OCI-M2 (cell line): ENCODE measurements around the gene OLFML1.
"Not testable (repeated sequence)": the region's sequence is repeated elsewhere in the genome, so short reads cannot be mapped to it uniquely, and the experiment has no call there.

Experiments
- DNase-seq: peaks from one replicate; lab custom pipeline; 2025; ENCODE audit not compliant: unreplicated experiment; lab: John Stamatoyannopoulos, UW

OLFML1 gene

DNA sequence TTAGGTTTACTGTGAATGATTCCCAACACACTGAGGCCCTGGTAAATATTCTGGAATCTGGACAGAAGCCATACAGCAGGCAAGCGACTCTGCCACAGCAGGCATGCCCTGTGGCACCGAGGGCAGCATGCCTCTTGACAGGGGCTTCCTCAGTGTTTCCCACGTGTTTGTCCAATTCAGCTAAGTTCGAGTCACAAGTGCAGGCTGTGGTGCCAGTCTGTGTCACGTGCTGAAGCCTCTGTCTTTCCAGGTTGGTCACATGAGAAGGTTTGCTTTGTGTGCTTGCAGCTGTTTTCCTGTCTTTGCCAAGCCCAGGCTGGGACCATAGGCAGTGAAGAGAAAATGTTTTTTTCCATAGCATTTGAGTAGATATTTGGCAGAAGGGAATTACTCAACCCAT, 26.1 kb downstream of the OLFML1 start:
- no peak for DNase-seq

DNA sequence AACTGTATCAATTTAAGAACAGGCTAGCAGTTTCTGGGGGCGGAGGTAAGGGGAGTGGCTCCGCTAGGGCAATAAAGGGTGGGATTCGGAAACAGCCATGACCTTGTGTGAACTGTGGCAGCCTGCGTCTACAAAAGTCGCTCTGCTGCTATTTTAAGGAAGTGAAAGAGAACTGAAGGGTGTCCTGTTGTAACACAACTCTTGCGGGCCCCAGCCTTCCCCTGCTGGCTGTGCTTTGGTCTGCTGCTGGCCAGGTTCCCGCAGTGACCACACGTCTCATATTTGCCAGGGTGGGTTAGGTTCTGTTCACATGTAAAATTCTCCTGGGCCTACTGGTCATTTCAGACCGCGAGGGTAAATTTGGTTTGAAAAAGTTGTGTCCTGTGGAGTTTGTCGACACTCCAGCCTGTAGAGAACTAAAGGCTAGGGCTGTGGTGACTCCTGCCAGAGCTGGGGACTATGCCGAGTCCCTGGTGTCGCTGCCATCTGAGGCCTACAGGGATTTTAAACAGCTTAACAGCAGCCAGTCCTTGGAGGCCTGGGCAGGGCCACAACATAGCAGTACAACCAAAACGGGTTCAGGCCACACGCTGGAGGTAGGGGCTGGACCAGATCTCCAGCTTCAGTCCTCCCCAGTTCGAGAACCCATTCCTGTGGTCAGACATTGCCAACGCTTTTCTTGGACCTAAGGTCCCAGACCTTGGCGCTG, 27.4 kb downstream of the OLFML1 start:
- no peak for DNase-seq

DNA sequence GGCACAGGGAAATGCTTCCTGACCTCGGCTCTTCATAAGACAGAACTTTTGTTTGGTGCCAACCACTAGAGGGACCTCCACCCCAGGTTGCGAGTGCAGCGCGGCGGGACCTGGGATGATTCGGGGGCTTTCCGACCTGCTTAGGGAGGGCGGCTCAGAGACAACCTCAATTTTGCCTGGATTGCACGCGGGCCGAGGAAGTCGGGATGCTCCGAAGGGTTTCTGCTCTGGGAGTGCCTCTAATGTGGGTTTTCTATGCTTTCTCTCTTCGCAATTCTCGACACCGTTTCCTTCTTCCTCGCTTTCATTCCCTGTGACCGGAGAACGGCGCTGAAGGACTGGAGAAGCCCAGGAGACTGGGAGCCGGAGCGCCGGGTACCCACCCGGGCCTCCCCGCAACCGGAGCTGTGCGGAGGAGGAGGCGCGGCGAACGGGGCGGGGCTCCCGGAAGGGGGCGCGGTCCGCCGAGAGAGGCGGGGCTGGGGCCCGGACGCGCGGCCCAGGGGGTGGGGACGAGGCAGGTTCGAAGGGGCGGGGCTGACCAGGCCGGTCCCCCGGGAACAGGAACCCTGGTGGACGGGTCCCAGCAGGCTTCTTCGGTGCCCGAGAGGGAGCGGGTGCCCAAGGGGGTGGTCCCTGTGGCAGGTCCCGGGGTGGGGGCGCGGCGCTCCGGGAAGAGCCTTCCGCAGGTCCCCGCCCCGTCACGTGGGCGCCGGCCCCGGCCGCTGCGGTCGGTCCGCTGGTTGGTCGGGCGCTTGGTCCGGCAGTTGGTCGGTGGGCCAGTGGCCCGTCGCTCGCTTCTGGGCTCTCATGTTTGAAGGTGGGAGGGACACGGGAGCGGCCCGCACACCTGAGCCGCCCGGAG, 28.2 kb downstream of the OLFML1 start, which contains the start of gene PPFIBP2:
Gene PPFIBP2, plus strand, starts transcription at position 766 of the 865 bp plus-strand sequence. CDS start 35,477 bp downstream, outside the sequence.
- DNase-seq, result no peak

DNA sequence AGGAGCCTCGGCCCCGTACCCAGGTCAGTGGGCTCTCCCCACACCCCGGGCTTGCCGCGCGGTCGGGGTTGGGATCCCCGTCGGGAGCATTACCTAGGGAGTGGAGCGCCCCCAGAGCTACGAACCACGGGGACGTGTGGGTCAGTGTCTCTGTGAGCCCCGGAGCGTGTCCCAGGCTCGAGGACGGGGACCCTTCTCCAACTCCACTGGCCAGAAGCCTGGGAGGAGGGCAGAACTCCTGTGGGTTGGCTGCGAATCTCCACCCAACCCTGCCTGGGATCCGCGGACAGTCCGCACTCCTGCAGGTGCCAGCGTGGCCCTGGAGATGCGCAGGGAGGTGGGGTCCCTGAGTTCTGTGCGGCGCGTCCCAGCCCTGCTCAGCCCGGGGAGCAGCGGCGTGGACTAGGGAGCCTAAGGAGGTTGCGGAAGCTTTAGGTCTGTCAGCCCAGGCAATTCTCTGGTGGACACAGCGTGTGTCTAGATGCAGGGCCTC, 28.8 kb downstream of the OLFML1 start:
- no peak for DNase-seq

DNA sequence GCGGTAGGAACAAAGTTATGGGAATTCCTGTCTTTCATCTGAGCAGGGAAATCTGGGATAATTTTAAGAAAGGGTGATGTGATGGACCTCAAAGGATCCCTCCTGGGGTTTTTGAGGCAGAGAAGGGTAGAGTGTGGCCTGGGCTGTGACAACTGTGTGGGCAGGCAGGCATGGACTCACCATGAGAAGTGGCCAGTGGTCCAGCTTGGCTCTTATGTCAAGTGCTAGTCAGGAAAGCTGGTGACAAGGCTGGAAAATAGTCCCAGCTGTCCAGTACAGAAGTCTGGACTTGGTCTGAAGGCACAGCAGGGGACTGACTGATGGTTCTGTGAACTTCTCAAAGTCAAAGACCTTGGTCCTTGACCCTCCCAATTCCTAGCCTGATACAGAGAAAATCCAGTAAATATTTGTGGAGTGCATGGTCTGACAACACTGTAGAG, 30.2 kb downstream of the OLFML1 start:
- no peak for DNase-seq

DNA sequence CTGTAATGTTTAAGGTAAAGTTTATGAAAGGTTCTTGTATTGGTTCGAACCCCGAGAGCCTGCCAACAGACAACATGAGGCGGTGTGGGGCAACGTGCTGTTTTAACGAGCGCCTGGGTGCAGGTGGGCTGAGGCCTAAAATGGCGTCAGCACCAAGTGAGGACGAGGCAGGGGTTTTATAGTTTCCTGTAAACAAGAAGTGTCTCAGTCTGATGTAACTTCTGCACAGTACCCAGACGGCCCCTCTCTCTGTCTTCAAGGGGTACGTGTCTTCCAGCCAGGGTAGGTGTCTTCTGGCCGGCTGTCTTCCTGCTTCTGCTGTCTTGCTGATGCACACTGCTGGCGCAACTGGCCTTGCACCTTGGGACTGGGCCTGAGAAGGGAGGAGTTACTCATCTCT, 31.2 kb downstream of the OLFML1 start:
- DNase-seq, result no peak

DNA sequence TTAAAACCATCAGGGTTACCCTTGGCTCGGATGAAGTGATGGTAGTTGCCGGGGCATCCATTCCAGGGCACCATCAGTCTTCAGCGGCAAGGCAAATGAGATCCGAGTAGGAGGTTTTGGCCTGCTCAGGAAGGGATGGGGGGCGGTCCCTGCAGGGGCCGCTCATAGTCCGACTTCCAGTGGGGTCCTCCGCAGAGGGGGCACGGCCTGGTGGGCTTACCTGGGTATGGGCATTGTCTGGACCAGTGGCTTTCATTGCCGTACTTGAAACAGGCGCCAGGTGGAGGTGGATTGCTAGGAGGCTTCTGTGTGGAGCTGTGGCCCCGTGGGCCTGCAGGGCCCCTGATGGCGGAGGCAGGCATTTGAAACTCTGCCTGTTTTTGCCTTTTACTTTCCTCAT, 32.4 kb downstream of the OLFML1 start:
- not testable (repeated sequence) for DNase-seq

DNA sequence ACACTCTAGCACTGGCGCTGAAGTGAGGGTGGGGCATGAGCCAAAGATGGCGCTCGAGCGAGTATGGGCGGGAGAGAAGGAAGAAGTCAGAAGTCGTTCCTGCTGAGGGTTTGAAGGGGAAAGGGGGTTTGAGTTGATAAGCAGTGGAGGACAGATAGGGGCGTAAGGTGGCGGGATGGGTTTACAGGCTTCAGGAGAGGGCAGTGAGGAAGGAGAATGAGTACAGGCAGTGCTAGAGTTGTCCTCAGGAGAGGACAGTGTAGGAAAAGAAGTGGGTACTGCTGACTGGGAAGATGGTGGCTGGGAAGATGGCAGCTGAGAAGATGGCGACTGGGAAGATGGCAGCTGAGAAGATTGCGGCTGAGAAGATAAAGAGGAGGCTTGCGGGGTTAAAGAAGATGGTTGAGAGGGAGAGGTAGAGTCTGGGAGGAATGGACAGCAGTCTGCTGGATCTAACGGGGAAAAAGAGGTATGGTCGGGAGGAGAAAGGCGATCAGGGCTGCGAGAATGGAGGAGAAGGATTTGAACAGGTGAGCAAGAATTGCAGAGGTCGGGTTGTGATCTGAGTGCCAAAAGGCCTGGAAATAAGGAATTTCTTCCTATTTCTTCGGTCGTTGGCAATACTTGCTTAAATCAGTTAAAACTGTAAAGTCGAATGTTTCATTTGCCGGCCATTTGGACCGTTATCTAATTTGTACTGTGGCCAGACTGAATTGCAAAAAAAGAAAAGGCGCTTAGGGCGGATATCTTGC, 33.7 kb downstream of the OLFML1 start:
- DNase-seq, result no peak

DNA sequence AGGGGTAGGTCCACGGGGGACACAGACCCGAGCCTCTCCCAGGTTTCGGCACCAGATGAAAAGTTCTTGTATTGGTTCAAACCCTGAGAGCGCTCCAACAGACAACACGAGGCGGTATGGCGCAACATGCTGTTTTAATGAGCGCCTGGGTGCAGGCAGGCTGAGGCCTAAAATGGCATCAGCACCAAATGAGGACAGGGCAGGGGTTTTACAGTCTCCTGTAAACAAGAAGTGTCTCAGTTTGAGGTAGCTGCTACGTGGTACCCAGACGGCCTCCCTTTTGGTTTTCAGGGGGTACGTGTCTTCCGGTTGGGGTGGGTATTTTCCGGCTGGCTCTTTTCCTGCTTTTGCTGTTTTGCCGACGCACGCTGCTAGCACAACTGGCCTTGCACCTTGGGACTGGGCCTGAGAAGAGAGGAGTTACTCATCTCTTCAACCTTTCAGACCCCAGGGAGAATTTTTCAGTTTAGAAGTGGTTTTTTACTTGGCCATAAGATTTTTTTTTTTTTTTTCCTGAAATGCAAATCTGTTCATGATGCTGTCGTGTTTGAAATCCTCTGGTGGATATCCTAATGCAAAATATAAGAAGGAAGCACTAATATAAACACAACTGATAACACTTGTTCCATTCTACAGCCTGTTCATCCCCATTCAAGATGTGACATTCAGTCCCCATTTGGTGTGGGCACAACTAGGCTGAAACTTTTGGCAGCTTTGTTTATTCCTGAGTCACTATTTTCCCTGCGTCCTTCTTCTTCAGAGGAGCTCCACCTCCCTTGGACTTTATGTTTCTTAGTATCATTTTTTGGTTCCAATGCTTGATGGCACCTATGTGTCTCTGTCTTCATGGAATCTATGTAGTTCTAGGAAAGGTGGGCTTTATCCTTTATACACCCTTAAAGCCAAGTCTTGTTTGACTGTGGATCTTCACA, 35.0 kb downstream of the OLFML1 start:
- no peak for DNase-seq

DNA sequence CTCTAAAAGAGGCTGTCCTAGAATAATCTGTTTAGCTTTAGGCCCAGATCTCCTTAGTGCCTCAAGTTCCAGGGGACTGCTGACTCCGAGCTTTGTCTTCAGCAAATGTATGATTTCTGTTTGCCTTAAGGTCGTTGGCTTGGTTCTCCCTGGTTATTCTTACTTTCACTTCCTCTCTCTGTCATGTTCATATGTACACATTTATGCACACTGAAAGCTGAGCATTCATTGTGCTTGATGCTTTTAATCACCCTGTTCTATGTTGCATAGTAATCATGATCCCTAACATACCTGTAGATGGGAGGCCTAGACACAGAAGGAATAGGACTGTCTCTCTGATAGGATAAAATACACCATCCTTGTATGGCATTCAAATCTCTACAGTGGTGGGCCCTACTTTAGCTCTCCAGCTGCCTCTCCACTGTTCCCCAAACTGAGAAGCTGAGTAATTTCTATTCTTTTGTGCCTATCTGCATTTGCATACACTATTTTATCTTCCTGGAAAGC, 35.7 kb downstream of the OLFML1 start:
- no peak for DNase-seq

DNA sequence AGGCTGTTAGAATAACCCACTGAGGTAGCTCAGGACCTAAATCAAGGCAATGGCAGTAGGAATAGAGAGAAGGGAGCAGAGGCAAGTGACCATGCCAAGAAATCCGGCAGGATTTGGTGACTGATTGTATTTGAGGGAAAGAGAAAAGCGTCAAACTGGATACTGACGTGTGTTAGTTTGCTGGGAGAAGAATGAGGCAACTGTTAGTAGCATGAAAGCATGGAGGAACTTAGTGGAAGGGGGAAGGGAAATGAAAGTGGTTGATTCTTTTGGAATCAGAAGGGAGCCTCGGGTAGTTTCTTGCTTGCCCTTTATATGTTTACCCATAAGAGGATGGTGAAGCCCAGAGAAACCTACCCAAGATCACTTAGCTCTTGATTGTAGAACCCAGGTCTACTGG, 36.8 kb downstream of the OLFML1 start:
- DNase-seq, result no peak

DNA sequence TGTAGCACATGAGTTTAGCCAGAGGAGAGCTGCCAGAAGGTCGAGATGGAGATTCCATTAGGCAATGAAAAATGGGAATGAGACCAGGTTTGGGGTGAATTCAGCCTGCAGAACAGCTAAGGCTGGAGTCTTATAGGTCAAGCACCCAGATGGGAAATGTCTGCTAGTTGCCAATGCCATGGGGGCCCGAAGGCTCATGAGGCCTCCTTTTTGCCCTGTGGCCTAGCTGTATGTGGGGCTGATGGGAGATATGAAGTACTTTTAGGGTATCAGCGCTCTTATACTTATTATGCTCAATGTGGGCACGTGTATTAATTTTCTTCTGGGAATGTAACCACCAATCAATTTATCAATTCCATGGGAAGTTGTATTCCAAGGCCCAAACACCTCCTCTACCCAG, 37.2 kb downstream of the OLFML1 start:
- no peak for DNase-seq

DNA sequence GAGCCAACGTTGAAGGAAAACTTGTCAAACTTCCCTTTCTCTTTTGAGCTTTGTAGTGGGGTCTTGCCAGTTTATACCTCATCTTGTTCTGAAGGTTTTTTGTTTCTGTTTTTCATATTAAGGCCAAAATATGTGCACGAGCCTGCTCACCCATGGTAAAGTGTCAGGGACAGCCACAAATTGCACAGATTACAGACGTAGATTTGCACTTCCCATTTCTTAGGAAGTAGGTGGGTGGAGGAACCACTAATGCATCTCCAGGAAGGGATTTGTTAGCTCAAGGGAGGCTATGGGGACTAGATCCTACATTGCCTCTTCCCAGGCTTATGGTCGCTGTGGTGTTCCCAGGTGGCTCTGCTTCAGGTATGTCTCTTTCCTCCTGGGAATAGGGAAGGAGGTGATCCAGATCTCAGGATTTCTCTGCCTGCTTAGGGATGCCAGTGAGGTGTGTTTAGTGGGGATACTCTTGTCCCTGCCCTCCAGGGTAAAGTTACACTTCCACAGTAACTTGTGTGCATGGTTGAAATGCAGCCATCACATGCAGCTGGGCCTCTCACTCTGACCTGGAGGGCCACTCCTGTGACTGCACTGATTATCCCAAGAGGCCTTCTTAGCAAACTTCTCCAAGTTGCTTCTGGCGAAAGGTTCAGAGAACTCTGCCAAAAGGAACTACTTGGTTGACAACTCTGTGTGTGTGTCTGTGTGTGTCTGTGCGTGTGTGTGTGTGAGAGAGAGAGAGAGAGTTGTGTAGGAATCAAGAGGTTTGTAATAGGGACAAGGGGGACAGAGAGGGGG, 38.3 kb downstream of the OLFML1 start:
- DNase-seq, result no peak

DNA sequence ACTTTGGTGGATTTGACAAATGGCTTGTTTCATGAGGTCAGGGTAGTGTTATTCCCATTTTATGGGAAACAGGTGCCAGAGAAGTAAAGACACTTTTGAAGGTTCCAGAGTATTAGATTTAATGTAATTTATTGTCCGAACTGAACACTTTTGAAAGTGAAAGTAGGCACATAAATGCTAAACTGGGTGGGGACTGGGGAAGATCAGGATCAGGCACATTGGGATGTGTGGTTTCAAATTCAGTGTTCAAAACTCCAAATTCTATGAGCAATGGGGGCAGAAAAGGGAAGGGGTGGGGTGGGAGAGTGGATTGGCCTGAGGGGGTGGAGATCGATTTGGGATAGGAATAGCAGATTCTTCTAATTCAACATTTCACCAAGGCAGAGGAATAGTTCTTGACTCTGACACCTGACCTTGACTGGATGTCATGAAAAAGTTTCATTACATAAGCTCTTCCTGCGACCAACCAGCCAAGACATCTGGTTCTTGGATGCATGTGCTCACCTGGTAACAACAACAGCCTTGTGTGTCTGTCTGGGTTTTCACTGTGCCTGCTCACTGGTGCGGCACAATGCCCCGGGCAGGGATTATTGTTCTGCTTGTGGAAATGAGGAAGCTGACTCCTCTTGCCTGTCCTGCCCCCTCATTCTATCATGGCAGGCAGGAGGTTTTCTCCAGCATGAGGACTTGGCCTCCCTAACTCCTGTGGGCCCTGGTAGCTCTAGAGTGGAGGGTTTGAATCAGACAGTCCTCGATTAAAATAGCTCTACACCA, 39.3 kb downstream of the OLFML1 start:
- no peak for DNase-seq

DNA sequence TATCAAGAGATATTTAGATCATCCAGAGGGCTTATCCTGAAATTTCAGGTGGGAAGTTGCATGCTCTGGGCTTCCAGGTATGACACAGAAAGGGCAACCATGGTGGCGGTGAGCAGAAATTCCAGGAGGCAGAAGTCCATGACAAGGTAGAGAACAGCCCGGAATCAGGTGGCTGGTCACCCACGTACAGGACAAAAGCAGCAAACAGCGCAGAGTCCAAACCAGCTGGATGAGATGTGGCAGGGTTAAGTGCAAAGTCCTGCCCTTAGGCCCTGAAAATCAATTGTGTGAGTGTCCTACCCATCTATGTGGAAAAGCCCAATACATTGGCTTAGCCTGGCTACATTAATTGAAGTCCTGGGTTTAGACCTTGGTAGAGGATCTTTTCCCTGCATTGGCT, 40.1 kb downstream of the OLFML1 start:
- DNase-seq, result no peak

DNA sequence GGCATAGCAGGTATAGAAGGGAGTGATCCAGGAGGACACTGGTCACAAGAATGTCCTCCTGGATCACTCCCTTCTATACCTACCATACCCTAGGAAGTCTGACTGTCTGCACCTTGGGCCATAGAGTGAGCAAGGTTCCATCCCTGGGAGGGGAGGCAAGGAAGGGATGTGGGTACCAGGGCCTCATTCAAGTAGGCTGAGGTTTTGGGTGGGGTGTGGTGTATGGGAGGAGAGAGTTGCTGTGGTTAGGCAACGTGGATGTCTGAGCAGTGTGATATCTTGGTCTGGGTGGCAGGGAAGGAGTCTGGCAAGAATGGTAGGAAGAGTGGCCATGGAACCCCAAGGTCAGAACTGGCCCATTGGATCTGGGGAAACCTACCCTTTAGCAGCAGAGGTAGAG, 41.7 kb downstream of the OLFML1 start:
- DNase-seq, result no peak

DNA sequence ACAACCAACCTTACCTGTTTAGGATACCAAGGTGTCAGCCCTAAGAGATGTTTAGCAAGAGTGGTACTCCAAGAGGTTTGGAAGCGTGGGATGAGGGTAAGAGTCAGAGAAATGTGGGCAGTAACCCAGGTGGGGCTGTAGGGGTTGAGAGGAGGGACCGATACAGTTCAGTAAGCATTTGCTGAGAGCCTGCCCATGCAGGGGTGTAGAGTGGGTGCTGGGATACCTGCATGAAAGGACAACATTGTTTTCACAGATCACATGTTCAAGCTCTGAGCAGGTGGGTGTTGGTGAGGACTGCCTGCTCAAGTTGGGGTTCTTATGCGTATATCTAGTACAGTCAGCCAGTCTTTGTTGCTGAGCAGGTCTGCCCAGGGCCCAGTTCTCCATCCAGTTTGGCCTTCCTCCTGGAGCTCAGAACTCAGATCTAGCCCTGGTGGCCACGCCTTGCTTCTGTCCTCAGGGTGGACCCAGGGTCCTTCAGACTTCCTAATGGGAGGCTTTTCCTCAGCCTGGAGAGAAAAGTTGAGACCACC, 43.3 kb downstream of the OLFML1 start:
- DNase-seq, result no peak

DNA sequence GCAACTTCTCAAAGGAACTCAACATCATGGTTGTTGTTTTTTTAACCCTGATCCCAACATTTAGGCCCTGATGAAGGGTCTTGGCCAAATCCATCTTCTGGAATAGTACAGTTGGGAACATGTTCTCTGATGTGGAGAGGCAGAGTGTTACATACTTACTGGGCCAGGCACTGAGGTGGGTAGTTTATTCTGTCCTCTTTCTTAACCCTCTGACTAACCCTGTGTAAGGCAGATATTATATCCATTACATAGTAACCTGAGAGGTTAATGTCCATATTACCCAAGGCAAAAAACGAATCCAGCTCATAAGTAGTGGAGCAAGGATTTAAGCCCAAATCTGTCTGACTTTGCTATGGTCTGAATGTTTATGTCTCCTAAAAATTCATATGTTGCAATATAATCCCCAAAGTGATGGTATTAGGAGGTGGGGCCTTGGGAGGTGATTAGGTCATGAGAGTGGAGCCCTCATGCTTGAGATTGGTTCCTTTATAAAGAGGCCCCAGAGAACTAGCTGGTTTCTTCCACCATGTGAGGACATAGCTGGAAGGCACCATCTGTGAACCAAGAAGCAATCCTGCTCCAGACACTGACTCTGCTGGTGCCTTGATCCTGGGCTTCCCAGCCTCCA, 44.8 kb downstream of the OLFML1 start:
- DNase-seq, result no peak
